Measurements from ENCODE around the gene OR1L8.
"Not testable (repeated sequence)": the region's sequence is repeated elsewhere in the genome, so short reads cannot be mapped to it uniquely, and the experiment has no call there.

GRCh38 chr9:122537066-122537465, 46.1 kb downstream of the OR1L8 start:
- not testable (repeated sequence) for TF ChIP-seq CTCF (conservative IDR thresholded peaks at IDR 0.05; ENCODE audit: low read depth in 2 of 2); JUNB (IDR thresholded peaks at IDR 0.05; ENCODE audit: unreplicated experiment); EZH2 (IDR thresholded peaks at IDR 0.05; ENCODE audit: low read depth, unreplicated experiment); EZH2phosphoT487 (IDR thresholded peaks at IDR 0.05; ENCODE audit: unreplicated experiment); POLR2AphosphoS5 (IDR thresholded peaks at IDR 0.05; ENCODE audit: low read depth); REST (IDR thresholded peaks at IDR 0.05; ENCODE audit: unreplicated experiment); STAT1 (IDR thresholded peaks at IDR 0.05; ENCODE audit: unreplicated experiment); ZNF114 (CRISPR knock-in tag; IDR thresholded peaks at IDR 0.05); CREB1 (CRISPR knock-in tag; IDR thresholded peaks at IDR 0.05; ENCODE audit: low read depth)
